ENCODE measurements around the gene BRME1.

Gene BRME1

GRCh38 chr19:13843104-13843921, 62.6 kb downstream of the BRME1 start:
- no peak for DNase-seq

- no peak for DNase-seq
These were observed 63.4 kb downstream of the BRME1 start for GRCh38 chr19:13842291-13843103.

- DNase-seq, result no peak
These were observed 64.0 kb downstream of the BRME1 start for GRCh38 chr19:13841962-13842290.

GRCh38 chr19:13841086-13841961, 64.6 kb downstream of the BRME1 start:
- DNase-seq, result no peak

GRCh38 chr19:13840305-13841085, 65.4 kb downstream of the BRME1 start:
- no peak for DNase-seq

- DNase-seq, result no peak
These were observed 66.0 kb downstream of the BRME1 start for GRCh38 chr19:13839938-13840304.

- DNase-seq, result no peak
These were observed 66.6 kb downstream of the BRME1 start for GRCh38 chr19:13839130-13839937.

- no peak for DNase-seq
These were observed 67.3 kb downstream of the BRME1 start for GRCh38 chr19:13838435-13839129.

- no peak for DNase-seq
These were observed 69.9 kb downstream of the BRME1 start for GRCh38 chr19:13835791-13836723.

- DNase-seq, result no peak
These were observed 71.5 kb downstream of the BRME1 start for GRCh38 chr19:13834244-13835069.

- peak; percentile 77 for DNase-seq
These were observed 72.3 kb downstream of the BRME1 start for GRCh38 chr19:13833330-13834243.

Data from NCI-H2029 treated with DMSO at 0.1 percent for 48 hours (cell line).